H9 (cell line): ENCODE data around the gene IREB2. TPM values are rescaled to one million over a fixed set of nuclear protein-coding genes. Genes with fewer than 3 reads are reported as not detected.

Source experiments
- DNase-seq: peaks from one replicate; pipeline ENCODE4 v3.0.0-alpha.2; 2017
- H2AFZ ChIP-seq: one replicate; pipeline ENCODE4 v1.6.1; 2013; ENCODE audit warnings: mild to moderate bottlenecking, low read length, control low read depth, moderate library complexity
- H2AK5ac ChIP-seq: 2 replicates; pipeline ENCODE4 v1.6.1; 2013; ENCODE audit warnings: low read length, control low read depth, mixed read lengths; ENCODE audit not compliant: insufficient read length
- H2BK120ac ChIP-seq: one replicate; pipeline ENCODE4 v1.6.1; 2013; ENCODE audit warnings: low read depth, mild to moderate bottlenecking, low read length, control low read depth, inconsistent platforms; ENCODE audit not compliant: poor library complexity, severe bottlenecking
- H2BK12ac ChIP-seq: 2 replicates; pipeline ENCODE4 v1.6.1; 2013; ENCODE audit warnings: low read length, control low read depth, mixed read lengths, low read depth; ENCODE audit not compliant: insufficient read length
- H2BK15ac ChIP-seq: 2 replicates; pipeline ENCODE4 v1.6.1; 2013; ENCODE audit warnings: low read depth, low read length, control low read depth
- H2BK20ac ChIP-seq: one replicate; pipeline ENCODE4 v1.6.1; 2013; ENCODE audit warnings: low read depth, mild to moderate bottlenecking, low read length, control low read depth, inconsistent platforms; ENCODE audit not compliant: poor library complexity, severe bottlenecking
- H2BK5ac ChIP-seq: 2 replicates; pipeline ENCODE4 v1.6.1; 2013; ENCODE audit warnings: low read length, control low read depth, mixed read lengths; ENCODE audit not compliant: insufficient read length
- H3K14ac ChIP-seq: 2 replicates; pipeline ENCODE4 v1.6.1; 2013; ENCODE audit warnings: low read length, control low read depth; ENCODE audit not compliant: insufficient read depth
- H3K18ac ChIP-seq: 2 replicates; pipeline ENCODE4 v1.6.1; 2013; ENCODE audit warnings: low read depth, mild to moderate bottlenecking, mixed read lengths, low read length, control low read depth; ENCODE audit not compliant: insufficient read length
- H3K23ac ChIP-seq: 2 replicates; pipeline ENCODE4 v1.6.1; 2013; ENCODE audit warnings: low read length, control low read depth, mixed read lengths, low read depth; ENCODE audit not compliant: insufficient read length
- H3K23me2 ChIP-seq: 2 replicates; pipeline ENCODE4 v1.6.1; 2013; ENCODE audit warnings: low read depth, mild to moderate bottlenecking, mixed read lengths, low read length, control low read depth; ENCODE audit not compliant: insufficient read length, poor library complexity, severe bottlenecking
- H3K27ac ChIP-seq: 2 replicates; pipeline ENCODE4 v1.5.1; 2013; ENCODE audit warnings: low read length, control low read depth, mixed read lengths, low read depth; ENCODE audit not compliant: insufficient read length
- H3K27me3 ChIP-seq: 2 replicates; pipeline ENCODE4 v1.6.1; 2013; ENCODE audit warnings: low read length, control low read depth, inconsistent platforms; ENCODE audit not compliant: insufficient read depth
- H3K4ac ChIP-seq: 2 replicates; pipeline ENCODE4 v1.6.1; 2013; ENCODE audit warnings: low read depth, mild to moderate bottlenecking, control low read depth, inconsistent platforms, low read length, moderate library complexity
- H3K4me1 ChIP-seq: 2 replicates; pipeline ENCODE4 v1.6.1; 2013; ENCODE audit warnings: low read length, control low read depth, inconsistent platforms; ENCODE audit not compliant: insufficient read depth
- H3K4me2 ChIP-seq: 2 replicates; pipeline ENCODE4 v1.6.1; 2013; ENCODE audit warnings: low read length, control low read depth, mixed read lengths; ENCODE audit not compliant: insufficient read length, insufficient read depth
- H3K56ac ChIP-seq: 2 replicates; pipeline ENCODE4 v1.6.1; 2013; ENCODE audit warnings: low read depth, mild to moderate bottlenecking, mixed read lengths, low read length, control low read depth; ENCODE audit not compliant: insufficient read length
- H3K79me1 ChIP-seq: 2 replicates; pipeline ENCODE4 v1.6.1; 2013; ENCODE audit warnings: low read depth, mild to moderate bottlenecking, moderate library complexity, low read length, control low read depth, inconsistent platforms; ENCODE audit not compliant: insufficient read depth, poor library complexity, severe bottlenecking
- H3K79me2 ChIP-seq: 2 replicates; pipeline ENCODE4 v1.6.1; 2013; ENCODE audit warnings: low read length, control low read depth, inconsistent platforms; ENCODE audit not compliant: insufficient read depth
- H3K9ac ChIP-seq: 2 replicates; pipeline ENCODE4 v1.6.1; 2013; ENCODE audit warnings: low read length, control low read depth, mixed read lengths; ENCODE audit not compliant: insufficient read length; ENCODE audit errors: extremely low read depth
- H3K9me3 ChIP-seq: one replicate; pipeline ENCODE4 v1.6.1; 2013; ENCODE audit warnings: low read depth, low read length, inconsistent platforms; ENCODE audit not compliant: control insufficient read depth
- H3T11ph ChIP-seq: one replicate; pipeline ENCODE4 v1.6.1; 2013; ENCODE audit warnings: mild to moderate bottlenecking, low read length, control low read depth, inconsistent platforms
- H4K20me1 ChIP-seq: one replicate; pipeline ENCODE4 v1.6.1; 2013; ENCODE audit not compliant: control insufficient read depth, insufficient read length, insufficient read depth
- H4K5ac ChIP-seq: 2 replicates; pipeline ENCODE4 v1.6.1; 2013; ENCODE audit warnings: low read depth, mild to moderate bottlenecking, mixed read lengths, low read length, control low read depth; ENCODE audit not compliant: insufficient read length
- H4K8ac ChIP-seq: replicated peaks from 2 replicates; pipeline ENCODE4 v1.6.1; 2013; ENCODE audit warnings: low read length, control low read depth, mixed read lengths, low read depth; ENCODE audit not compliant: insufficient read length
- H4K91ac ChIP-seq: 2 replicates; pipeline ENCODE4 v1.6.1; 2013; ENCODE audit warnings: low read depth, mild to moderate bottlenecking, moderate library complexity, mixed read lengths, low read length, control low read depth; ENCODE audit not compliant: insufficient read length
- H3K27ac Mint-ChIP-seq, 3 experiments: 2 replicates in 2 of 3; 3 replicates in 1 of 3; pipeline ENCODE4 v1.8.0; 2020 to 2021; ENCODE audit warnings: mixed read lengths in 3 of 3, mild to moderate bottlenecking in 1 of 3, moderate library complexity in 1 of 3
- H3K27me3 Mint-ChIP-seq: 2 replicates; pipeline ENCODE4 v1.8.0; 2021; ENCODE audit warnings: low read depth, mild to moderate bottlenecking, moderate library complexity, mixed read lengths
- H3K36me3 Mint-ChIP-seq, 3 experiments: 2 replicates in 2 of 3; 3 replicates in 1 of 3; pipeline ENCODE4 v1.8.0; 2020 to 2021; ENCODE audit warnings: low read depth in 3 of 3, mixed read lengths in 3 of 3; ENCODE audit not compliant: insufficient read depth in 1 of 3
- H3K4me1 Mint-ChIP-seq, 2 experiments: 2 replicates each; pipeline ENCODE4 v1.8.0; 2020; ENCODE audit warnings: mixed read lengths in 2 of 2
- H3K4me3 Mint-ChIP-seq, 2 experiments: 2 replicates in 1 of 2; 3 replicates in 1 of 2; pipeline ENCODE4 v1.8.0; 2020 to 2021; ENCODE audit warnings: mild to moderate bottlenecking in 2 of 2, mixed read lengths in 2 of 2, moderate library complexity in 1 of 2
- H3K9me3 Mint-ChIP-seq, 2 experiments: 2 replicates in 1 of 2; 3 replicates in 1 of 2; pipeline ENCODE4 v1.8.0; 2020; ENCODE audit warnings: mild to moderate bottlenecking in 2 of 2, mixed read lengths in 2 of 2, moderate library complexity in 1 of 2
- WGBS: extraction: QIAGEN DNeasy Blood & Tissue Kit; methylation state at CpG from one replicate; pipeline ENCODE4 v1.1.7; 2013; ENCODE audit warnings: missing lambda C conversion rate, low lambda C conversion rate, mixed read lengths; ENCODE audit not compliant: insufficient read length; ENCODE audit errors: extremely low coverage; 5-methylcytosine and 5-hydroxymethylcytosine counted together
- total RNA-seq: library from RNA; stranded (reverse); gene quantifications from 2 replicates; pipeline ENCODE4 v1.2.1, GENCODE V29; 2021
- TF ChIP-seq, protein P1 (sequence below): fragments of 200-600 bp; sonication (generic); conservative IDR thresholded peaks from 3 replicates; pipeline ENCODE4 v1.8.0; 2021; ENCODE audit warnings: antibody characterized with exemption, mild to moderate bottlenecking

The IREB2 gene
- total RNA-seq, 1 experiment from 2014 or later: 87.6 TPM

DNA sequence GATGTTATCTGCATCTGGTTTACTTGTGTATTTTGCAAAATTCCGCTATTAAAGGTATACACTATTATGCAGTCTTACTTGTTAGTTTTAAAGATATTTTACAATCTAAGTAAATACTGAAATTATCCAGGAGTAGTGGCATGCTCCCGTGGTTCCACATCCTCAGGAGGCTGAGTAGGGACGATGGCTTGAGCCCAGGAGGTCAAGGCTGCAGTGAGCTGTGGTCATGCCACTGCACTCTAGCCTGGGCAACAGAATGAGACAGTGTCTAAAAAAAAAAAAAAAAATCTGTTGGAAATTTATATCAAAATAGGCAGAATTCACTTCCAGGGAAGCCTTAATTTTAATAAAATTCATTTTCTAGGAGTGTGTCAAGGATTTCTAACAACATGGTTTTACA lies 41.6 kb downstream of the IREB2 start:
- Histone ChIP-seq H3K4me1 (no peaks in the 10 kb centered on the region), H2AFZ (no peak overlapping the region), H3K23ac (no peak overlapping the region), H2BK12ac (no peak overlapping the region), H3K4ac (no peak overlapping the region), H4K8ac (no peak overlapping the region), H3K56ac (no peak overlapping the region), H4K91ac (no peak overlapping the region), H3K27me3 (no peaks in the 10 kb centered on the region), H2BK120ac (no peak overlapping the region), H2BK20ac (no peak overlapping the region), H3K9me3 (no peaks in the 10 kb centered on the region), H3T11ph (no peak overlapping the region), H2BK15ac (no peak overlapping the region), H4K20me1 (no peaks in the 10 kb centered on the region), H2AK5ac (no peak overlapping the region), H4K5ac (no peak overlapping the region), H3K23me2 (no peaks in the 10 kb centered on the region), H3K27ac (no peak overlapping the region), H2BK5ac (no peak overlapping the region), H3K9ac (no peak overlapping the region), H3K18ac (no peak overlapping the region), H3K14ac (no peak overlapping the region), H3K79me2 (no peaks in the 10 kb centered on the region), H3K4me2 (no peak overlapping the region), H3K79me1 (no peaks in the 10 kb centered on the region)
- no peaks in the 10 kb centered on the region for H3K9me3 Mint-ChIP-seq
- H3K4me3 Mint-ChIP-seq: no peak overlapping the region
- no CpG with 5 or more reads among the region's 3 CpGs for WGBS
- peaks cover 33 to 66% (median 60%) of the 10 kb centered on the region in 3 experiments; a peak in 6 of 7 replicates for H3K36me3 Mint-ChIP-seq
- no peak for DNase-seq
- no peaks in the 10 kb centered on the region for H3K4me1 Mint-ChIP-seq
- no peak overlapping the region for H3K27ac Mint-ChIP-seq
- TF ChIP-seq, protein P1, sequence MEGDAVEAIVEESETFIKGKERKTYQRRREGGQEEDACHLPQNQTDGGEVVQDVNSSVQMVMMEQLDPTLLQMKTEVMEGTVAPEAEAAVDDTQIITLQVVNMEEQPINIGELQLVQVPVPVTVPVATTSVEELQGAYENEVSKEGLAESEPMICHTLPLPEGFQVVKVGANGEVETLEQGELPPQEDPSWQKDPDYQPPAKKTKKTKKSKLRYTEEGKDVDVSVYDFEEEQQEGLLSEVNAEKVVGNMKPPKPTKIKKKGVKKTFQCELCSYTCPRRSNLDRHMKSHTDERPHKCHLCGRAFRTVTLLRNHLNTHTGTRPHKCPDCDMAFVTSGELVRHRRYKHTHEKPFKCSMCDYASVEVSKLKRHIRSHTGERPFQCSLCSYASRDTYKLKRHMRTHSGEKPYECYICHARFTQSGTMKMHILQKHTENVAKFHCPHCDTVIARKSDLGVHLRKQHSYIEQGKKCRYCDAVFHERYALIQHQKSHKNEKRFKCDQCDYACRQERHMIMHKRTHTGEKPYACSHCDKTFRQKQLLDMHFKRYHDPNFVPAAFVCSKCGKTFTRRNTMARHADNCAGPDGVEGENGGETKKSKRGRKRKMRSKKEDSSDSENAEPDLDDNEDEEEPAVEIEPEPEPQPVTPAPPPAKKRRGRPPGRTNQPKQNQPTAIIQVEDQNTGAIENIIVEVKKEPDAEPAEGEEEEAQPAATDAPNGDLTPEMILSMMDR: no peak
- no peaks in the 10 kb centered on the region for H3K27me3 Mint-ChIP-seq
